HCT116 (cell line): Measurements from ENCODE around the gene OASL. TPM values are rescaled to one million over a fixed set of nuclear protein-coding genes. Genes with fewer than 3 reads are reported as not detected.

ENCODE experiments used
- ATAC-seq: fragments of 200-7000 bp; cut with Tn5 transposase; 2 replicates; pipeline ENCODE4 v1.9.1; 2020; ENCODE audit warnings: mild to moderate bottlenecking, moderate library complexity
- BruUV-seq: library from RNA; stranded (reverse); fragments of 400-500 nt; replicated peaks from 2 replicates; lab custom pipeline; 2021; lab: Mats Ljungman, UMichigan
- CTCF ChIA-PET: fragments of 300-600 bp; sonication (Branson Sonifier 250); formaldehyde crosslinking; loops from one replicate; lab custom pipeline; 2021; ENCODE audit warnings: antibody characterized with exemption; lab: Charles Lee
- POLR2A ChIA-PET: fragments of 300-600, 350-600 bp; sonication (Branson Sonifier 250); formaldehyde crosslinking; loops from one replicate; lab custom pipeline; 2021; ENCODE audit warnings: antibody characterized with exemption; lab: Charles Lee
- RAD21 ChIA-PET, 2 experiments: fragments of 300-600 bp; sonication (Branson Sonifier 250); formaldehyde crosslinking; loops; one replicate each; lab custom pipeline; 2023; ENCODE audit warnings: low total read pairs in 2 of 2; ENCODE audit not compliant: uncharacterized antibody in 2 of 2, unreplicated experiment in 2 of 2, low non-redundant PET in 1 of 2; lab: Charles Lee
- DNase-seq: peaks from one replicate; pipeline ENCODE4 v3.0.0-alpha.2; 2010; ENCODE audit warnings: low read depth, low spot score
- H2AFZ ChIP-seq: fragments of 200-600 bp; shearing (Covaris generic), sonication (generic); 2 replicates; pipeline ENCODE4 v1.6.1; 2017; ENCODE audit warnings: low read depth, mixed run types, mixed read lengths, antibody characterized with exemption, low read length; ENCODE audit not compliant: poor library complexity, severe bottlenecking
- H3K27ac ChIP-seq: 2 replicates; pipeline ENCODE4 v1.5.1; 2012; ENCODE audit warnings: low read depth, low read length
- H3K27me3 ChIP-seq: fragments of 200-600 bp; sonication (generic); 2 replicates; pipeline ENCODE4 v1.6.1; 2016; ENCODE audit warnings: mixed run types, low read length, mixed read lengths; ENCODE audit not compliant: insufficient read depth
- H3K36me3 ChIP-seq, 2 experiments: fragments of 200-500 bp in 1 of 2; fragments of 200-600 bp in 1 of 2; sonication (Bioruptor generic) in 1 of 2; sonication (generic) in 1 of 2; 2 replicates each; pipeline versions ENCODE4 v1.5.1 to v1.6.1; 2014 to 2016; ENCODE audit warnings: low read length in 2 of 2, inconsistent platforms in 1 of 2, mixed read lengths in 1 of 2, mixed run types in 1 of 2; ENCODE audit not compliant: insufficient read depth in 2 of 2, control insufficient read depth in 1 of 2
- H3K4me1 ChIP-seq, 2 experiments: fragments of 200-600 bp in 1 of 2; sonication (generic) in 1 of 2; 2 replicates each; pipeline versions ENCODE4 v1.5.1 to v1.6.1; 2012 to 2017; ENCODE audit warnings: low read length in 2 of 2, inconsistent platforms in 1 of 2, mild to moderate bottlenecking in 1 of 2, mixed read lengths in 1 of 2, mixed run types in 1 of 2, moderate library complexity in 1 of 2; ENCODE audit not compliant: insufficient read depth in 2 of 2, control insufficient read depth in 1 of 2
- H3K4me2 ChIP-seq: fragments of 200-600 bp; sonication (generic); 2 replicates; pipeline ENCODE4 v1.6.1; 2017; ENCODE audit warnings: mixed run types, low read length, mixed read lengths
- H3K4me3 ChIP-seq, 2 experiments: fragments of 200-600 bp in 1 of 2; sonication (generic) in 1 of 2; replicated peaks in 1 of 2; 2 replicates each; pipeline ENCODE4 v1.5.1; 2011 to 2016; ENCODE audit warnings: low read length in 2 of 2, control low read depth in 1 of 2, low read depth in 1 of 2, mild to moderate bottlenecking in 1 of 2, mixed read lengths in 1 of 2, mixed run types in 1 of 2
- H3K79me2 ChIP-seq: fragments of 200-600 bp; sonication (generic); 2 replicates; pipeline ENCODE4 v1.6.1; 2017; ENCODE audit warnings: mild to moderate bottlenecking, mixed run types, low read length, moderate library complexity, mixed read lengths; ENCODE audit not compliant: insufficient read depth
- H3K9ac ChIP-seq: fragments of 200-600 bp; sonication (generic); 2 replicates; pipeline ENCODE4 v1.6.1; 2016; ENCODE audit warnings: low read length, mixed read lengths
- H3K9me2 ChIP-seq: fragments of 200-600 bp; sonication (generic), shearing (Covaris generic); 2 replicates; pipeline ENCODE4 v1.6.1; 2017; ENCODE audit warnings: mixed run types, mild to moderate bottlenecking, moderate library complexity; ENCODE audit not compliant: insufficient read depth
- H3K9me3 ChIP-seq, 2 experiments: fragments of 200-500 bp in 1 of 2; fragments of 200-600 bp in 1 of 2; sonication (Bioruptor generic) in 1 of 2; sonication (generic) in 1 of 2; 2 replicates each; pipeline ENCODE4 v1.6.1; 2014 to 2017; ENCODE audit warnings: low read length in 2 of 2, mixed read lengths in 2 of 2, inconsistent platforms in 1 of 2, low read depth in 1 of 2, mild to moderate bottlenecking in 1 of 2, mixed run types in 1 of 2, moderate library complexity in 1 of 2; ENCODE audit not compliant: control insufficient read depth in 1 of 2, insufficient read depth in 1 of 2
- H4K20me1 ChIP-seq: fragments of 200-600 bp; sonication (generic), shearing (Covaris generic); 2 replicates; pipeline ENCODE4 v1.6.1; 2017; ENCODE audit warnings: mixed run types, mild to moderate bottlenecking, moderate library complexity; ENCODE audit not compliant: insufficient read depth
- ATF3 ChIP-seq: IDR thresholded peaks from 2 replicates; pipeline ENCODE4 v1.6.1; 2012
- EZH2 ChIP-seq: fragments of 200-600 bp; sonication (generic); IDR thresholded peaks from 2 replicates; pipeline ENCODE4 v1.6.1; 2017; ENCODE audit warnings: antibody characterized with exemption, mixed run types
- JUND ChIP-seq: IDR thresholded peaks from 2 replicates; pipeline ENCODE4 v1.6.1; 2012
- ZBTB33 ChIP-seq: IDR thresholded peaks from 2 replicates; pipeline ENCODE4 v1.6.1; 2011; ENCODE audit warnings: mild to moderate bottlenecking, low read length, moderate library complexity; ENCODE audit not compliant: insufficient replicate concordance; ENCODE audit errors: extremely low read depth
- intact Hi-C: fragments of 100-400 bp; cut with micrococcal nuclease; formaldehyde crosslinking; loops from 2 replicates; pipeline ENCODE4 v1.10.0; 2022
- total RNA-seq: library from RNA; stranded (reverse); gene quantifications from one replicate; pipeline ENCODE4 v1.2.1, GENCODE V29; 2021; ENCODE audit not compliant: unreplicated experiment

Gene OASL
- total RNA-seq, 1 experiment from 2014 or later = 4.1 TPM

- ChIA-PET CTCF (no interaction called here), POLR2A (no interaction called here), RAD21 (no interaction called here)
- Histone ChIP-seq H3K27ac (no peak within 1 kb of the TSS), H3K36me3 (no peaks in the 10 kb centered on the region), H3K4me1 (no peaks in the 10 kb centered on the region), H2AFZ (no peak within 1 kb of the TSS), H3K4me3 (no peak within 1 kb of the TSS), H3K79me2 (no peaks in the 10 kb centered on the region), H3K4me2 (no peak within 1 kb of the TSS), H3K9me3 (no peaks in the 10 kb centered on the region), H3K27me3 (no peaks in the 10 kb centered on the region), H4K20me1 (no peaks in the 10 kb centered on the region), H3K9ac (no peak within 1 kb of the TSS), H3K9me2 (no peaks in the 10 kb centered on the region)
- intact Hi-C loops = no loop called here
- BruUV-seq = no TSS peak
- TF ChIP-seq ZBTB33 (no peak), EZH2 (no peak), JUND (no peak), ATF3 (no peak)
- no peak for ATAC-seq
- no peak for DNase-seq
Observed at GRCh38 chr12:120978296-120979219, 60.5 kb downstream of the OASL start, which contains the start of gene HNF1A. Gene HNF1A (plus strand): TSS chr12:120978543. CDS start chr12:120978769, 226 bp downstream.
